HG03196 (cell line): ENCODE results near the gene PDE4D.
"Not testable (repeated sequence)": the region's sequence is repeated elsewhere in the genome, so short reads cannot be mapped to it uniquely, and the experiment has no call there.

Source experiments
- ATAC-seq: cut with Tn5 transposase; IDR thresholded peaks from one replicate; pipeline ENCODE4 v1.9.1; 2021; ENCODE audit not compliant: unreplicated experiment

Gene PDE4D

DNA sequence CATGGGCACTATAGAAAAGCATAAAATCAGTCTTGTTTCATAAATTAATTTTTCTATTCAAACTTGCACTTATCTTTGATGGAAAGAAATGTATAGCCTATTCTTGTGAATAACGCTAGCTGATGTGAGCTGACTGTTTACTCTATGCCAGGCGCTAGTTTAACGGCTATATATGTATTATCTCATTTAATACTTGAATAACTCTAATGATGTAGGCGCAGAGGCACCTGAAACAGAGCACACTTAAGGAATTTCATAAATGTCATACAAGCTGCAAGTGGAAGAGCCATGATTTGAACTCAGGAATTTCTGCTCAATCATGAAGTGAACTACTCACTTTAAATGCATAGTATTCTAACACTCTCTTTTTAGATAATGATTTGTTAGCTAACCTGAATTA lies 551.8 kb downstream of the PDE4D start:
- ATAC-seq: no peak

DNA sequence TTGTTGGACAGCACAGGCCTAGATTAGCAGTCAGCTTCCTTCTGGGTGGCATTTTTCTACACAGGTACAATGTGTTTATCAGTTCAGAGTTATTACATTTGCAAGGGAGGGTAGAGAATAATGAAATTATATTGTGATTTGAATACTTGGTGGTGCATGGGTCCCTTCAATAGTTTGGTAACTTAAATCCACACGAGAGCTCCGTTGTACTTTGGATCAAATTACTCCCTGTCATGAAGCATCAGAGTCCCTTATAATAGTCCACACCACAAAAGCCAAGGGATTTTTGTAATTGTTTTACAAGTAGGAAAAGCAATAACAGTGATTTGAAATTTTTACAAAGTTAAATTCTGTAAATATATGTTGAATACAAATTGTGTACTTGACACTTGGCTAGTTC lies 552.4 kb downstream of the PDE4D start:
- no peak for ATAC-seq

DNA sequence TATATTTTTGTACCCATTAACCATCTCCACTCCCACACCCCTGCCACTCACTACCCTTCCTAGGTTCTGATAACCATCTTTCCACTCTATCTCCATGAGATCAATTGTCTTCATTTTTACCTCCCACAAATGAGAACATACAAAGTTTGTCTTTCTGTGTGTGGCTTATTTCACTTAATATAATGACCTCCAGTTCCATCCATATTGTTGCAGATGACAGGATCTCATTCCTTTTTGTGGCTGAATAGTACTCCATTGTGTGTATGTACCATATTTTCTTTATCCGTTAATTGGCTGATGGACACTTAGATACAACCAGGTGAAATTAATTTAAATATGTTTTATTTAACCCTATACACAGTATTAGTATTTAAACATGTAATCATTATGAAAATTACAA lies 552.9 kb downstream of the PDE4D start:
- no peak for ATAC-seq

DNA sequence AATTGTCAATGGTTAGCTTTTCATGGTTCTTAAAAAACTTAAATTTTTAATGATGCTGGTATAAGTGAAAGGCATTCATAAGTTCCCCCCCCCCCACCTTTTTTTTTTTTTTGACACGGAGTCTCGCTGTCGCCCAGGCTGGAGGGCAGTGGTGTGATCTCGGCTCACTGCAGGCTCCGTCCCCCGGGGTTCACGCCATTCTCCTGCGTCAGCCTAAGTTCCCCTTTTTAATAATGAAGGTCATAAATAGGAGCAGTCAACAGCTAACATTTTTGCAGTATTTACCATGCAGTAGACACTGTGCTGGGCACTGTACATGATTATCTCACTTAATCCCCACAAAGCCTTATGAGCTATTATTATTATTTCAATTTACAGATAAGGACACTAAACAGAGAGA lies 556.3 kb downstream of the PDE4D start:
- no peak for ATAC-seq

DNA sequence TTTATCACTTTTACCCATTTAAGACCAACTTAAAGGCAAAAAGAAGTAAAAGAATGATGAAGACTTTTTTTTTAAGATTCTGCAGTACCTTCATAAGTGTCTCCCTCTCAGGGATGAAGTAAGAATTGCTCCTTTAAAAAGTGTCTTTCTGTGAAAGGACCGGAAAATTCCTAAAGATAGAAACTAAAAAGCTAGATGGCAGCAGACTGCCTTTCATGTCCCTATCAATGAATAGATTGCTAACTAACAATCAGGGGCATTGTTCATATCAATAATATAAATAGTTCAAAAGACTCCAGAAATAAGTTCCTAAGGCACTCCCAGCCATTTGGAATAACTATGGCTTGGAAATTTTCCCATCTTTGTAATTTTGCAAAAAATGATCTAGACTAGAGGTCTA lies 558.0 kb downstream of the PDE4D start:
- no peak for ATAC-seq

DNA sequence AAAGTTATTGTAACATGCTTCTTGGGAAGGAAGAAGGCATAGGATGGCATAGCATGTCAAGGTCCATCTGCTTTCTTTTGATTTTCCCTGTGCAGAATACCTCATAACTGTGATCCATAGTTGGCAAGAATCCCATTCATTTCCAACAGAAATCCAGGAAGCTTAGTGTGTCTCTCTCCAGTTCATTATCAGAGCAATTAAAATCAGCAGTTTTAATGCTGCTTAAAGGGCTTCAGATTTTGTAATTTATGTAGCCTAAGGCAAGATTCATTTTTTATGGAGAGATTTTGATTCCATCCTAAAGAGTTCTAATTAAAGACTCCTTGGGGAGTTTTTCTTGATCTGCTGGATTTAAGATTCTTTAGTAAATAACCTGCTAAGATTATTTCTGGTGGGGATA lies 560.1 kb downstream of the PDE4D start:
- ATAC-seq: no peak

DNA sequence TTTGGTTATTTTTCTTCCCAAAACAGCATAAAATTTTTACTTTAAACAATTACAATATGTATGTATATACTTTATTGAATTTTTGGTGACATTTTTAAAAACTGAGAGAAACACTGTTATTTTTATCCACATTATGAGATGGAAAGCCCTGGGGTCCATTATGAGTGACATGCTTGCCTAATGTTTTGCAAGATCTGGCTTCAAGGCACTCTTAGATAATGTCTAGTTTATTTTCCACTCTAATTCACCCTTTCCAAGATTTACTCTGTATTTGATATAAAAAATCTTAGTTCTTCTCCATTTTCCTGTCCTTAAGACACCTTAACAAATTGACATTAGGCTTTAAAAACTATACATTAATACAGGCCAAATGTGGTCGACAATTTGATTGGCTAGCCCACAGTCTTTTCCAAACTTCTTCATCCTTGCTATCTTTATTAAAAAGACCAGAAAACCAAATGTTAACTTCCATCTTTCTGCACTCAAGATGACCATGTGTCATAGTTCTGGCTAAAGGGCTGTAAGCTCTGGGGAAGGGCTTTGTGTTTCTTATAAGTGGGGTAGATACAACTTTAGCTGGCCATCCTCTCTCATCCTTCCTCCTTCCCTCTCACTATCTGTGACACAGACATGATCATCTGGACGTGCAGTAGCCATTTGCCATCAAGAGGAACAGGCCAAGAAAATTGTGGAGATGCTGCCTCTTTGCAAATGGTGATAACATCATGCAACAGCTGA lies 561.1 kb downstream of the PDE4D start:
- no peak for ATAC-seq

DNA sequence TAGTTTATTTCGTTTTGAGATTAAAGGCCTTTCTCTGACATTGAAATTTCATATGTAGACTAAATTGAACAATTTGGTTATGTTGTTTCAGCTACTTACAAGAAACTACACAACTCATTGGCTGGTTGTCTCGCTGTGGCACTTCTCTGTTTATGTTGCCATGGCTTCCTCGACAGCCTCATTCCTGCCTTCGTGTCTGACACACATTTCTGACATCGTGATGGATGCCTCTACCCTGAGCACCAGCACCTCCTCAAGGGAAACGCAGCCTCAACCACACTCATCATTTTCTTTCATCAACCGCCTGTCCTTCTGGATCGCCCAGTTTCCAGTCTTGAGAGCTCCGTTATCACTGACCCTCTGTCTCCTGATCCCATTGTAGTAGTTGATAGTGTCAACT lies 562.8 kb downstream of the PDE4D start:
- ATAC-seq: no peak

DNA sequence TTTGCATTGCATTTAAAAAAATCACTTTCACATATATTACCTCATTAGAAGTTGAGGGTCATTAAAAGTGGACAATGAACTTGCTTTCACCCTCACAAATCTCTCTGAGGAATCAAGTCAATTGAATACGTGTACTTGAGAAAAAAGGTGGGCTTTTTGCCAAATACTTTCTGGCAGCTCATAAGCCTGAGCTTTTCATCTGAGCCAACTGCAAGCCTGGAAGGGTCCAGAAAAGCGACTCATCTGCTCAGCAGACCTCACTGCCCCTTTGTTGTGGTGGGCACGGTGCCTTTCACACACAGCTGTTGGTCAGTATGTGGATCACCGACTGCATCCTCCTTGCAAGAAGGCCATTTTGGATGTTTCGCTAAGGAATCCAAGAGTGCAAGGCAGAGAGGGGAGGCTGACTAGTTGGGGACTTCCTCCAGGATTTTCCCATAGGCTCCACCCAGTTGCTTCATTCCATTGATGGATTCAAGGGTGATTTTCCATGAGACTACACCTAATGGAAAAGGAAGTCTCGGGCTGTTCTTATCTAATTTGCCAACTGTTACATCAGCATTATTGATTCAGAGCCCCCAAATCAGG lies 564.7 kb downstream of the PDE4D start:
- ATAC-seq: no peak

DNA sequence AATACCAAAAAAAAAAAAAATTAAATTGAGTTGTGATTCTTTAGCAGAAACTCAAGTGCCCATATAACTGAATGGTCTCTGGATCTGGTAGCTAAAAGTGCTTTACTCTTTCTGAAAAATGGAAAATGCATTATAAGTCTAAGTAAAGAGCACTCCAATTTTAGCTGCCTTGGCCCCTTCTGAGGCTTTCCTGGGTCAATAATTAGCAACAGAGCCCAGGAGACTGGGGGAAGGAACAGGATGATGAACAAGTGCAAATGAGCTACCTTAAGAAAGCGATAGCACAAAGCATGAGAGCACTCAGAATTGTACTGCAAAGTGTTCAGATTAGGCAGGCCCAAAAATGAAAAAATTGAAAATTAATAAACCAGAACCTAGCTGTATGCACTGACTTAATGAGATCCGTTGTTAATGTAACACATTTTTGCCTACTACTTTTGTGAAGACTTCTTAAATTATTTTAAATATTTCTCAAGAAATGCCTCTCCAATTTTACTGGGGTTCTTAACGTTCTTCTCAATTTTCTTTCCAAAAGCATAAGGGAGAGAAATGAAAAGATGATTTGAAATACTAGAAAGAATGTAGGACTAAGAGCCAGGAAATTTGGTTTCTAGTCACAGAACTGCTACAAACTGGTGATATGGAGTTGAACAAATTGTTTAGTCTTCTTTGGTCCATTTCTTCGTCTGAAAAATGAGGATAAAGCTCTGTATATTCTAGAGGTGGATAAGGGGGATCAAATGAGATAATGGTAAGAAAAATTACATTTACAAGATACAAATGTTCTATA lies 566.1 kb downstream of the PDE4D start:
- no peak for ATAC-seq

DNA sequence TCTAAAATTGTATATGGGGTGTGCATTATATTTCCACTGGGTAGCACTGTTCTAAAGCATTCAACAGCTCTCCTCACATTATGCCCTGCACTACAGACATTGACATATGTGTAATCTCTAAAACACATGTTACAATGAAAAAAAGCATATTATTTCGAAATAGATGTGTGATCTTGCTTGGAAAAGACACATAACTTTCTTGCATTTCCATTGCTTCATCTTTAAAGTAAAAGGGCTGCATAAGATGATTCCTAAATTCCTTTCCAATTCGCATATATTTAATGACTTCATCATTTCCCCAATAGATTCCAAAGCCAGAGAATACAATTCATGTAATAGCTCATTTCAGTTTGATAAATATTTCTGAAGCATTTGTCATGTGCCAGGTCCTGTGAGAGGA lies 566.9 kb downstream of the PDE4D start:
- ATAC-seq: no peak

DNA sequence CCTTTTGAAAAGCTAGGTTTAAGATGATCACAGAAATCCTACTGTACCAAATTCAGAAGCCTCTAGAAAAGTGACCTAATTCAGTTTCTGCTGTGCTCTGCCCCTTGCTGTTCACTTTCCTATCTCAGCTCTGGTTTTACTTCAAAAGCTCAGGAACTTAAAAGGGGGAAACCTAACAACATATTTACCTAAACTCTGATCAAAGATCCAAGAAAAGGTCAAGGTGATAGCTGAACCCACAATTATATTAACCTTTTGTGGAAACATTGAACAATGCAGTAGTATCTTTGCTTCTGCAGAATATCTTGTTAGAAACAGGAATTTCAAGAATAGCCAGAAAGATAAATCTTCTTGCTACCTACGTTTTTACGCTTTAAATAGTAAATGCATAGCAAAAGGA lies 568.5 kb downstream of the PDE4D start:
- ATAC-seq: no peak

DNA sequence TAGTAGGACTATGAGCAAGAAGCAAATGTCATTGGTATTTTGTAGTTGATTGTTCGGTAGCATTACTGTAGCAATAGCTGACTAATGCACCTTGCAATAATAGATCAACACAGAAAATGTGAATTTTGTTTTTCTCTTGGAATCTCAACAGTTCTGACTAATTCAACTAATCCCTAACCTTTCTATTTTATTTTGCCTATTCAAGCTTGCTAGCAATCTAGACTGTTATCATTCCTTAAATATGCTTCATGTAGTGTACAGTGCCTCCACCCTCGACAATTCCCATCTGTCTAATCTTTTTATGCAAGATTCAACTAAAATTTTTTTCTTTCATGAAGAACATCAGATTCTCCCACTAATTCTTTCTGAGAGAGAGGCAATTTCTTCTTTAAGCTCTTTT lies 570.6 kb downstream of the PDE4D start:
- no peak for ATAC-seq

DNA sequence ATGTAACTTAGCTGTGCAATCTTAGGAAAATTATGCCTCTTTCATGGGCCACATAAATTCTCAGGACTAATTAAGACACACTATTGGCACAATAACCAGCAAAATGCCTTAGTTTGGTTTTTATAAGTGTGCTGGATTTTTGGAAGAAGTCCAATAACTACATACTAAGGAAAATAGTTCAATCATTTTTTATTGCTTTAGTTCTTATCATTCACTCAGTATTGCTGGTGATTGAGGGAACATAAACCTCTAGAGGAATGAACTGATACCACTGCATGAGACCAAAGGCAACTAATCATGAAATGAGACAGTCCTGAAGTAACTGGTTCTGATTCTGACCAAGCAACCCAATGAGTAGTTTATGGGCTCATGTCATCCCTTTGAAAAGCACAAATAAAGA lies 571.5 kb downstream of the PDE4D start:
- ATAC-seq: no peak

DNA sequence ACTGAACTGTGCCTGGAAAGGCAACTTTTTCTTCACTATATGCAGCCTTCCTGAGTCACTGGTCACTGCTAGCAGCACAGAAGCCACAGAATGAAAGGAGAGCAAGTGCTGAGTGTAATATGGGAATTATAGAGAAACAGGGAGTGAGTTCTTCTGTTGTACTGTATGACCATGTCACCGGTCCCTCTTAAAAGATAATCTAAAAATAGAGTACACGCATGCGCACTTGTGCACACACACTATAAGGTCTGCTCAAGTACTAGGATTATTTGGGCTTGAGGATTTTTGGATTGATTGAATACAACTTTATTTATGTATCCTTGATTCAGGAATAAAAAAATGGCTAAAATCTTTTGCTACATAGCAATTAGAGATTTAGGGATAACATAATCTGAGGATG lies 571.9 kb downstream of the PDE4D start:
- ATAC-seq: no peak

DNA sequence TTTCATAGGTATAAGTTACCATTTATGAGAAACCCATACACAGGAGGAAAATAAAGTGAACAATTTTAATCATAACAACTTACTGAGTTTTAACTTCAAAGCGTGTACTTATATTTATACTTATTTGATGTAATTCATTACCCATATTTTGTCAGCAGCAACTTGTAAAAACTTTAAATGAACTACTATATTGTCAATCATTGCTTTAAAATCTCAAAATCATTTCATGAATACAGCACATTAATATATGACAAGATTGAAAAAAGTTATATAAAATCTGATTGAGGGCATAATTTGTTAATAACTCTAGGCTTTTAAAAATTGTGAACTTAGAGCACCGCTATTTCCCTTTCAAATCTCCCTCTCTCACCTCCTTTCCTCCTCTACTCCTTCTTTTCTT lies 573.1 kb downstream of the PDE4D start:
- no peak for ATAC-seq

DNA sequence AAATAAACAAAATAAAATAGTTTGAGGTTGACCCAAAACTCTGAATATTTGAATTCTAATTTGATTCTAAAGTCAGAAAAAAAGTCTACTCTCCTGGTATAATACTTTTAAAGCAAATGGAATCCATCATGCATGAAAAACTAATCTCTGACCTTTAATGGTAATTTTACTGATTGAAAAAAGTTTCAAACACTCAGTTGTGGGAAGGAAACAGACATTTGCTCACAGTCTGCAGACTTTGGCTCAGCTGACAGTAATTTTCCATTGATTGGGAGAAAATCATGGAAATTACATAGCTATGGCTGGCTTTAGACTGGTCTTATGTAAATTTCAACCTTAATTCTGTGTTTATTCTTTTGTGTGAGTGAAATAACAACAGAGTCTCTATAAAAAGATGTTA lies 574.3 kb downstream of the PDE4D start:
- no peak for ATAC-seq

DNA sequence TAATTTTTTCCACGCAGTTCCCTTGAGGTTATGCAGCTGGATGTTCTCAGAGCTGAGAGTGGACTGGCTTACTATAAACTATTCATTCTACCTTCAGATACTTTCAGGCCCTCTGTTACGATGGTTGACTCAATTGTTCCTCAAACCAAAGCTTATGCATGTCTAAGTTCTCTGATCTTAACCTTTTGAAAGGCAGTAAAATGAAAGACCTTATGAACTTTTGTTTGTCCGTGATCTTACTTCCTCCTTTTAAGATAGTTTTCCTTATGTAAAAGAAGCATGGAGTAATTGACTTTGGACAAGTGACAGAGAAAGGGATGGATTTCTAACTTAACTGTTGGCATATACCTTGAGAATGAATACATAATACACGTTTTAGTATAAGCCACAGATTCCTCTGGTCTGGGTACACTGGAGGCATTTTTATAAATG lies 575.7 kb downstream of the PDE4D start:
- no peak for ATAC-seq

DNA sequence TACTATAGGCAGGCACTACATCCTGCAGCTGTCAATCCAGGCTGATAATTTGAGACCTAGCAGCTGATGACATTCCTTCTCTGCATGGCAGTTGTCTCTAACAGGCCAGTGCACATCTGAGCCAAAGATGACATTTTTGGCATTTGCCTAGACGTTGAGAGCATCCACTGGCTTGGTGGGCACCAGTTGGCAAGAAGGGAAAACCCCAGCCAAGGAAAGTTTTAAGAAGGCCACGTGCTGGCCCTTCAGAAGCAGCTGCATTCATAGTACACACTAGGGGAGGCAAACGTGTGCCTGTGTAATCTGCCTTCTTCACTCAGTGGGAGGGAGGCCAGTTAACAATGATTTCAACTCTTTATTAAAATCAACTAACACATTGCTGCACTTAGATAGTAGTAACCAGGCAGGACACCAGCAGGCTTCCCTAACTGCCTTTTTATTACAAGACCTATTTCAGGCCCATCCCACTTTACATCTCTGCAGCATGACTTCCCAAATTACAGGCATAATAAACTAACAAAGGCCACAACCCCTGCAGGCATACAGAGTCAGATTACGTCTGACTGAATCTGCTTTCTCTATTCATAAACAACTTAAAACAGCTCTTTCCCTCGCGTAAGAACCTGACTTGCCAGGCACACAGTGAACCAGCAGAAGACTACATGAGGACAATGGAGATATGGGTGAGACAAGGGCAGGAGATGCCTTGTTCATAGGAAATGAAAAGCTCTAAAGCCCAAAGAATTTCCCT lies 576.3 kb downstream of the PDE4D start:
- no peak for ATAC-seq

DNA sequence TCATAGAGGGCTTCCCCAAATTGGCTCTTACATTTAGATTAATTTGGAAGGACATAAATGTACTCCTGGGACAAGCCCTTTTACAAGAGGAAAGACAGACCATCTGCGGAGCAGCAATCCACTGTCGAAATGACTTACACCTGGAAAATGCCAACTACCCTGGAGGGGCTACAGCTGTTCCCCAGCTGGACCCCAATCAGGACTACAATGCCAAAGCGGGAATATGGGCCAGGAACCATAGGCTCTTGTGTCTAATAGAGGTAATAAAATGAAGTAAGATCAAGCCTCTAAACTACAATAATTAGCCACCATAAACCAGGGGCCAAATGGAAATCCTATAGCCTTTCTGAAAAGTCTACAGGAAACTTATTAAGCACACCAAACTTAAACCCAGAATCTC lies 581.3 kb downstream of the PDE4D start:
- ATAC-seq: no peak

DNA sequence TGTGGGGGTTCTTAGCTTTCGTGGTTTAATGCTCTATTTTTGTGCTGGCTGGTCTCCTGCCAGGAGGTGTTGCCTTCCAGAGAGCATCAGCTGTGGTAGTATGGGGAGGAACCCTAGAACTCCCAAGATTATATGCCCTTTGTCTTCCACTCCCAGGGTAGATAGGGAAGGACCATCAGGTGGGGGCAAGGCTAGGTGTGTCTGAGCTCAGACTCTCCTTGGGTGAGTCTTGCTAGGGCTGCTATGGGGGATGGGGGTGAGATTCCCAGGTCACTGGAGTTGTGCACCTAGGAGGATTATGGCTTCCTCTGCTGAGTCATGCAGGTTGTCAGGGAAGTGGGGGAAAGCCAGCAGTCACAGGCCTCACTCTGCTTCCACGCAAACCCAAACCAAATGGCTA lies 584.8 kb downstream of the PDE4D start:
- ATAC-seq: not testable (repeated sequence)
